CD4-positive, alpha-beta T cell treated with Interleukin-6 for 4 hours (primary cell): Measurements from ENCODE around the gene LDB1.

ENCODE experiments used
- DNase-seq: peaks from one replicate; pipeline ENCODE4 v3.0.0-alpha.2; 2020; ENCODE audit warnings: mixed read lengths

Gene LDB1

GRCh38 chr10:102120142-102120990 lies at the start of gene LDB1:
TSS of gene LDB1 (minus strand) at chr10:102120368. CDS start at chr10:102120110, 258 bp downstream.
- DNase-seq = peak; percentile 79

GRCh38 chr10:102167861-102168260 lies 47.7 kb upstream of the LDB1 start:
- DNase-seq = no peak

- no peak for DNase-seq
Observed at GRCh38 chr10:102163342-102163989, 43.3 kb upstream of the LDB1 start.

- no peak for DNase-seq
Observed at GRCh38 chr10:102159831-102160230, 39.7 kb upstream of the LDB1 start.

- DNase-seq = no peak
Observed at GRCh38 chr10:102159051-102159597, 39.0 kb upstream of the LDB1 start.

- DNase-seq = no peak
Observed at GRCh38 chr10:102157224-102157623, 37.1 kb upstream of the LDB1 start.

- DNase-seq = no peak
Observed at GRCh38 chr10:102154466-102155116, 34.4 kb upstream of the LDB1 start.

GRCh38 chr10:102153093-102153620 lies 33.0 kb upstream of the LDB1 start:
- DNase-seq = no peak

GRCh38 chr10:102152545-102152890 lies 32.4 kb upstream of the LDB1 start:
- DNase-seq = peak; percentile 30

- peak; percentile 99 for DNase-seq
Observed at GRCh38 chr10:102151774-102152544, 31.8 kb upstream of the LDB1 start, which contains the start of gene NOLC1. TSS of gene NOLC1 (plus strand) at chr10:102152389. CDS start at chr10:102152411, 22 bp downstream.

GRCh38 chr10:102150970-102151773 lies 31.0 kb upstream of the LDB1 start:
- DNase-seq = no peak

GRCh38 chr10:102148275-102148674 lies 28.1 kb upstream of the LDB1 start:
- DNase-seq = no peak

- no peak for DNase-seq
Observed at GRCh38 chr10:102147561-102147960, 27.4 kb upstream of the LDB1 start.

GRCh38 chr10:102146971-102147428 lies 26.8 kb upstream of the LDB1 start:
- no peak for DNase-seq

GRCh38 chr10:102141583-102142107 lies 21.5 kb upstream of the LDB1 start:
- no peak for DNase-seq

GRCh38 chr10:102140913-102141540 lies 20.9 kb upstream of the LDB1 start:
- no peak for DNase-seq

- no peak for DNase-seq
Observed at GRCh38 chr10:102140218-102140617, 20.1 kb upstream of the LDB1 start.

GRCh38 chr10:102139281-102140110 lies 19.3 kb upstream of the LDB1 start:
- DNase-seq = no peak

- no peak for DNase-seq
Observed at GRCh38 chr10:102135956-102136526, 15.9 kb upstream of the LDB1 start.
